WTC11 (cell line): ENCODE results near the gene SLC16A10. TPM values are rescaled to one million over a fixed set of nuclear protein-coding genes. Genes with fewer than 3 reads are reported as not detected.

Experiments
- ATAC-seq: fragments of 200-7000 bp; cut with Tn5 transposase; 2 replicates; pipeline ENCODE4 v1.10.0; 2021; ENCODE audit warnings: mild to moderate bottlenecking, moderate library complexity
- CTCF ChIA-PET: fragments of 300-600 bp; sonication (Branson Sonifier 250); formaldehyde crosslinking; loops from one replicate; lab custom pipeline; 2021; ENCODE audit warnings: antibody characterized with exemption; lab: Charles Lee
- POLR2A ChIA-PET: fragments of 350-600 bp; sonication (Branson Sonifier 250); formaldehyde crosslinking; loops from one replicate; lab custom pipeline; 2021; ENCODE audit warnings: antibody characterized with exemption; lab: Charles Lee
- DNase-seq: peaks from one replicate; pipeline ENCODE4 v3.0.0; 2021; ENCODE audit warnings: low spot score
- H3K27ac Mint-ChIP-seq: 2 replicates; pipeline ENCODE4 v1.8.0; 2021; ENCODE audit warnings: mixed read lengths
- H3K27me3 Mint-ChIP-seq: 2 replicates; pipeline ENCODE4 v1.8.0; 2021; ENCODE audit warnings: low read depth, mild to moderate bottlenecking, moderate library complexity, mixed read lengths
- H3K36me3 Mint-ChIP-seq: 2 replicates; pipeline ENCODE4 v1.8.0; 2021; ENCODE audit warnings: mixed read lengths
- H3K4me1 Mint-ChIP-seq: 2 replicates; pipeline ENCODE4 v1.8.0; 2022; ENCODE audit warnings: mixed read lengths
- H3K4me3 Mint-ChIP-seq: 2 replicates; pipeline ENCODE4 v1.8.0; 2021; ENCODE audit warnings: mild to moderate bottlenecking, moderate library complexity, mixed read lengths
- H3K9me3 Mint-ChIP-seq: 2 replicates; pipeline ENCODE4 v1.8.0; 2021; ENCODE audit warnings: mixed read lengths
- ATF3 ChIP-seq: sonication (generic); formaldehyde crosslinking; conservative IDR thresholded peaks from 2 replicates; pipeline ENCODE4 v1.8.1; 2022; ENCODE audit warnings: mild to moderate bottlenecking, missing genetic modification reagents
- ATF6 ChIP-seq: sonication (generic); formaldehyde crosslinking; IDR thresholded peaks from 2 replicates; pipeline ENCODE4 v1.8.1; 2023; ENCODE audit warnings: mild to moderate bottlenecking, missing genetic modification reagents
- ELF4 ChIP-seq: sonication (generic); formaldehyde crosslinking; IDR thresholded peaks from 2 replicates; pipeline ENCODE4 v1.8.1; 2022; ENCODE audit warnings: low read depth, mild to moderate bottlenecking, moderate library complexity, missing genetic modification reagents
- EMX1 ChIP-seq: fragments of 250-450 bp; sonication (Bioruptor Pico); IDR thresholded peaks from 2 replicates; pipeline ENCODE4 v1.8.0; 2021; ENCODE audit warnings: mild to moderate bottlenecking
- ERG ChIP-seq: fragments of 250-450 bp; sonication (Bioruptor Pico); IDR thresholded peaks from 2 replicates; pipeline ENCODE4 v1.8.0; 2021; ENCODE audit warnings: mild to moderate bottlenecking
- ETV6 ChIP-seq: sonication (generic); formaldehyde crosslinking; IDR thresholded peaks from 2 replicates; pipeline ENCODE4 v1.8.1; 2022; ENCODE audit warnings: mild to moderate bottlenecking, missing genetic modification reagents
- GABPB1 ChIP-seq: sonication (generic); formaldehyde crosslinking; IDR thresholded peaks from 2 replicates; pipeline ENCODE4 v1.8.1; 2023; ENCODE audit warnings: mild to moderate bottlenecking, missing genetic modification reagents
- HMGA2 ChIP-seq: fragments of 250-450 bp; sonication (Bioruptor Pico); IDR thresholded peaks from 2 replicates; pipeline ENCODE4 v1.4.0; 2021; ENCODE audit warnings: mild to moderate bottlenecking, moderate library complexity
- HMGXB4 ChIP-seq: sonication (generic); formaldehyde crosslinking; IDR thresholded peaks from 2 replicates; pipeline ENCODE4 v1.8.1; 2023; ENCODE audit warnings: mild to moderate bottlenecking, moderate library complexity, missing genetic modification reagents
- JUN ChIP-seq: sonication (generic); formaldehyde crosslinking; IDR thresholded peaks from 2 replicates; pipeline ENCODE4 v1.8.0; 2023; ENCODE audit warnings: mild to moderate bottlenecking, missing genetic modification reagents
- NFATC4 ChIP-seq: fragments of 250-450 bp; sonication (Bioruptor Pico); IDR thresholded peaks from 2 replicates; pipeline ENCODE4 v1.9.0; 2021; ENCODE audit warnings: mild to moderate bottlenecking
- NR2C2 ChIP-seq: sonication (generic); formaldehyde crosslinking; IDR thresholded peaks from 2 replicates; pipeline ENCODE4 v1.8.0; 2022; ENCODE audit warnings: mild to moderate bottlenecking, missing genetic modification reagents
- OVOL2 ChIP-seq: fragments of 250-450 bp; sonication (Bioruptor Pico); IDR thresholded peaks from 2 replicates; pipeline ENCODE4 v1.9.0; 2021; ENCODE audit warnings: mild to moderate bottlenecking, borderline replicate concordance
- TCF7 ChIP-seq: sonication (generic); formaldehyde crosslinking; IDR thresholded peaks from 2 replicates; pipeline ENCODE4 v1.8.0; 2022; ENCODE audit warnings: mild to moderate bottlenecking, low read depth, missing genetic modification reagents, moderate library complexity
- ZBTB21 ChIP-seq: sonication (generic); formaldehyde crosslinking; IDR thresholded peaks from 2 replicates; pipeline ENCODE4 v1.8.1; 2023; ENCODE audit warnings: mild to moderate bottlenecking, missing genetic modification reagents, borderline replicate concordance
- ZMAT4 ChIP-seq: fragments of 250-450 bp; sonication (Bioruptor Pico); IDR thresholded peaks from 2 replicates; pipeline ENCODE4 v1.9.0; 2021; ENCODE audit warnings: mild to moderate bottlenecking
- ZNF219 ChIP-seq: sonication (generic); formaldehyde crosslinking; IDR thresholded peaks from 2 replicates; pipeline ENCODE4 v1.8.0; 2023; ENCODE audit warnings: missing genetic modification reagents, mild to moderate bottlenecking, borderline replicate concordance
- ZNF416 ChIP-seq: fragments of 250-450 bp; sonication (Bioruptor Pico); IDR thresholded peaks from 2 replicates; pipeline ENCODE4 v1.9.0; 2021; ENCODE audit warnings: mild to moderate bottlenecking, inconsistent platforms
- ZNF425 ChIP-seq: fragments of 250-450 bp; sonication (Bioruptor Pico); conservative IDR thresholded peaks from 2 replicates; pipeline ENCODE4 v1.9.0; 2021; ENCODE audit warnings: mild to moderate bottlenecking
- total RNA-seq: library from RNA; stranded (reverse); gene quantifications from 3 replicates; pipeline ENCODE4 v1.2.3, GENCODE V29; 2021

The SLC16A10 gene
- total RNA-seq, 1 experiment from 2014 or later, result 18.4 TPM

- no peaks in the 10 kb centered on the region for H3K9me3 Mint-ChIP-seq
- no peak for ATAC-seq
- ChIA-PET CTCF (no interaction called here), POLR2A (no interaction called here)
- peaks cover 5% of the 10 kb centered on the region for H3K4me1 Mint-ChIP-seq
- DNase-seq, result no peak
- H3K36me3 Mint-ChIP-seq, result no peaks in the 10 kb centered on the region
- H3K4me3 Mint-ChIP-seq, result no peak overlapping the region
- TF ChIP-seq NFATC4 (CRISPR knock-in tag) (no peak), ZNF425 (CRISPR knock-in tag) (no peak), ZBTB21 (CRISPR knock-in tag) (no peak)
- no peak overlapping the region for H3K27ac Mint-ChIP-seq
- H3K27me3 Mint-ChIP-seq, result no peaks in the 10 kb centered on the region
These were observed 120.0 kb downstream of the SLC16A10 start for GRCh38 chr6:111207141-111207858.

- Mint-ChIP-seq H3K4me1 (peaks cover 8% of the 10 kb centered on the region), H3K36me3 (no peaks in the 10 kb centered on the region), H3K4me3 (no peak overlapping the region), H3K27me3 (no peaks in the 10 kb centered on the region), H3K27ac (no peak overlapping the region), H3K9me3 (no peaks in the 10 kb centered on the region)
- DNase-seq, result no peak
- no peak for TF ChIP-seq TCF7 (CRISPR knock-in tag)
- TF ChIP-seq ZNF416 (CRISPR knock-in tag), result no peak
- no peak for TF ChIP-seq ERG (CRISPR knock-in tag)
- TF ChIP-seq EMX1 (CRISPR knock-in tag), result no peak
- no peak for TF ChIP-seq ZNF219 (CRISPR knock-in tag)
- no peak for TF ChIP-seq ELF4 (CRISPR knock-in tag)
- TF ChIP-seq ATF6, result no peak
- no peak for TF ChIP-seq NR2C2 (CRISPR knock-in tag)
- no peak for TF ChIP-seq GABPB1
- no peak for TF ChIP-seq ZNF425 (CRISPR knock-in tag)
- no peak for TF ChIP-seq ATF3 (CRISPR knock-in tag)
- TF ChIP-seq HMGXB4 (CRISPR knock-in tag), result no peak
- no peak for TF ChIP-seq JUN (CRISPR knock-in tag)
- TF ChIP-seq HMGA2, result no peak
- no peak for TF ChIP-seq ZMAT4 (CRISPR knock-in tag)
- TF ChIP-seq OVOL2 (CRISPR knock-in tag), result no peak
- TF ChIP-seq ETV6 (CRISPR knock-in tag), result no peak
- no peak for ATAC-seq
- CTCF ChIA-PET, result interaction anchor here (1.0 to 2.5 kb wide), 5 partner anchors 9 to 197 kb away, joined by 3 to 17 read pairs (median 15); a partner anchor contains a TSS
- POLR2A ChIA-PET, result no interaction called here
These were observed 121.6 kb downstream of the SLC16A10 start for GRCh38 chr6:111208933-111209332.
